Astrocyte (in vitro differentiated cells and primary cell): ENCODE measurements around the gene MPP1.

Experiments
- CTCF ChIP-seq: IDR thresholded peaks from 2 replicates; pipeline ENCODE4 v1.5.1; 2011; ENCODE audit warnings: low read depth, mild to moderate bottlenecking, inconsistent platforms, low read length, moderate library complexity; ENCODE audit not compliant: insufficient read depth
- EZH2 ChIP-seq: IDR thresholded peaks from 2 replicates; pipeline ENCODE4 v1.6.1; 2012; ENCODE audit warnings: mild to moderate bottlenecking, low read length, inconsistent platforms; ENCODE audit not compliant: insufficient read depth

- TF ChIP-seq CTCF (no peak), EZH2 (no peak)
Observed at GRCh38 chrX:154821523-154821922, 16.2 kb upstream of the MPP1 start.
